Neural progenitor cell (in vitro differentiated cells): ENCODE measurements around the gene DGUOK. TPM values are rescaled to one million over a fixed set of nuclear protein-coding genes. Genes with fewer than 3 reads are reported as not detected.

ENCODE experiments used
- DNase-seq: peaks from one replicate; pipeline ENCODE4 v3.0.0-alpha.2; 2016; ENCODE audit warnings: low spot score
- H2AFZ ChIP-seq: fragments of 200-600 bp; sonication (generic); replicated peaks from 2 replicates; pipeline ENCODE4 v1.6.1; 2016; ENCODE audit warnings: antibody characterized with exemption
- H3F3A ChIP-seq: fragments of 200-600 bp; sonication (generic); 2 replicates; pipeline ENCODE4 v1.6.1; 2016; ENCODE audit warnings: antibody characterized with exemption, low read depth
- H3K27ac ChIP-seq: fragments of 200-600 bp; sonication (generic); 2 replicates; pipeline ENCODE4 v1.5.1; 2016; ENCODE audit warnings: mild to moderate bottlenecking
- H3K27me3 ChIP-seq: fragments of 200-600 bp; sonication (generic); 2 replicates; pipeline ENCODE4 v1.6.1; 2016; ENCODE audit warnings: mild to moderate bottlenecking, moderate library complexity
- H3K36me3 ChIP-seq: fragments of 200-600 bp; sonication (generic); 2 replicates; pipeline ENCODE4 v1.5.1; 2016
- H3K4me1 ChIP-seq: fragments of 200-600 bp; sonication (generic); 2 replicates; pipeline ENCODE4 v1.6.1; 2016; ENCODE audit warnings: mixed run types
- H3K4me2 ChIP-seq: fragments of 200-600 bp; sonication (generic); 2 replicates; pipeline ENCODE4 v1.6.1; 2016
- H3K4me3 ChIP-seq: fragments of 200-600 bp; sonication (generic); 2 replicates; pipeline ENCODE4 v1.5.1; 2016
- H3K79me2 ChIP-seq: fragments of 200-600 bp; sonication (generic); 2 replicates; pipeline ENCODE4 v1.6.1; 2016; ENCODE audit warnings: low read depth
- H3K9ac ChIP-seq: fragments of 200-600 bp; sonication (generic); 2 replicates; pipeline ENCODE4 v1.6.1; 2016
- H3K9me3 ChIP-seq: fragments of 200-600 bp; sonication (generic); 2 replicates; pipeline ENCODE4 v1.5.1; 2016; ENCODE audit warnings: low read depth
- H4K20me1 ChIP-seq: fragments of 200-600 bp; sonication (generic); 2 replicates; pipeline ENCODE4 v1.6.1; 2016; ENCODE audit warnings: low read depth
- H3K27ac Mint-ChIP-seq: 3 replicates; pipeline ENCODE4 v1.8.0; 2021; ENCODE audit warnings: mixed read lengths
- H3K27me3 Mint-ChIP-seq: 2 replicates; pipeline ENCODE4 v1.8.0; 2022; ENCODE audit warnings: low read depth, mild to moderate bottlenecking, inconsistent platforms, moderate library complexity, mixed read lengths; ENCODE audit not compliant: insufficient read depth
- H3K36me3 Mint-ChIP-seq: 3 replicates; pipeline ENCODE4 v1.8.0; 2021; ENCODE audit warnings: mixed read lengths
- H3K4me1 Mint-ChIP-seq: 3 replicates; pipeline ENCODE4 v1.8.0; 2021; ENCODE audit warnings: mixed read lengths
- H3K4me3 Mint-ChIP-seq: 3 replicates; pipeline ENCODE4 v1.8.0; 2021; ENCODE audit warnings: mild to moderate bottlenecking, moderate library complexity, mixed read lengths
- H3K9me3 Mint-ChIP-seq: 3 replicates; pipeline ENCODE4 v1.8.0; 2020; ENCODE audit warnings: mixed read lengths
- CTCF ChIP-seq: fragments of 200-600 bp; sonication (generic); IDR thresholded peaks from 2 replicates; pipeline ENCODE4 v1.5.1; 2017; ENCODE audit warnings: antibody characterized with exemption, mild to moderate bottlenecking
- EZH2 ChIP-seq: fragments of 200-600 bp; sonication (generic); IDR thresholded peaks from 2 replicates; pipeline ENCODE4 v1.6.1; 2017; ENCODE audit warnings: antibody characterized with exemption, mild to moderate bottlenecking, moderate library complexity
- EZH2phosphoT487 ChIP-seq: fragments of 200-600 bp; sonication (generic); IDR thresholded peaks from 2 replicates; pipeline ENCODE4 v1.6.1; 2017; ENCODE audit warnings: antibody characterized with exemption
- total RNA-seq: library from RNA; depleted of rRNA; stranded (reverse); fragments of >200 nt; gene quantifications from 2 replicates; pipeline ENCODE4 v1.2.3, GENCODE V29; 2015; ENCODE audit warnings: low replicate concordance

Gene DGUOK
- total RNA-seq, 1 donor from 2014 or later: 79.0 TPM

- peak within 1 kb of the TSS; percentile 99 for H3K4me2 ChIP-seq
- Mint-ChIP-seq H3K27ac (peak within 1 kb of the TSS; percentile 90), H3K4me3 (peak within 1 kb of the TSS; percentile 91), H3K9me3 (no peaks in the 10 kb centered on the region), H3K4me1 (peaks cover 55% of the 10 kb centered on the region), H3K27me3 (peaks cover 30% of the 10 kb centered on the region), H3K36me3 (peaks cover 15% of the 10 kb centered on the region)
- H3K9ac ChIP-seq: no peak within 1 kb of the TSS
- H3K4me3 ChIP-seq: peak within 1 kb of the TSS; percentile 69
- peaks cover 42% of the 10 kb centered on the region for H3K4me1 ChIP-seq
- H3K27me3 ChIP-seq: peaks cover 67% of the 10 kb centered on the region
- H3K9me3 ChIP-seq: no peaks in the 10 kb centered on the region
- H3F3A ChIP-seq: peaks cover 46% of the 10 kb centered on the region
- H3K36me3 ChIP-seq: no peaks in the 10 kb centered on the region
- H4K20me1 ChIP-seq: peaks cover 71% of the 10 kb centered on the region
- H3K27ac ChIP-seq: no peak within 1 kb of the TSS
- peak within 1 kb of the TSS; percentile 84 for H2AFZ ChIP-seq
- DNase-seq: peak; percentile 62
- H3K79me2 ChIP-seq: peaks cover 38% of the 10 kb centered on the region
- no peak for TF ChIP-seq EZH2
- no peak for TF ChIP-seq CTCF
- no peak for TF ChIP-seq EZH2phosphoT487
Measured at GRCh38 chr2:73984203-73984921, 57.7 kb downstream of the DGUOK start, which contains the start of gene TET3. Gene TET3, plus strand, starts transcription at chr2:73984910. Its CDS starts 1,494 bp downstream, at chr2:73986404.

DNA sequence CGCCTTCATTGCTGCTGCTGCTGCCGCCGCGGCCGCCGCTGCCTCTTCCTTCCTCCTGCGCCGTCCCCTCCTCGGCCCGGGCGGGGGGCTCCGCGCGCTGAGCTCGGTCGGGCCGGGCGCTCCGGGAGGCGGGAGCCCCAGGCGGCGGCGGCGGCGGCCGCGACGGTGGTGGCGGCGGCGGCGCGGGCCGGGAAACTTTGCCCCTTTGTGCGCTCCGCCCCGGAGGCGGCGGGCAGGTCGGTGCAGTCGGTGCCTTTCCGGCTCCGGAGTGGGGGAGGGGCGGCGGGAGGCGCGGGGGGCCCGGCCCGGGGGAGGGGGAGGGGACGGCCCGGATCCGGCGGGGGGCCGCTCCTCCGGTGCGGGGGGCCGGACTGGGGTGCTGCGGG lies 58.2 kb downstream of the DGUOK start:
- Histone ChIP-seq H3K36me3 (no peaks in the 10 kb centered on the region), H3K4me2 (peak overlapping the region; percentile 99), H3F3A (peaks cover 46% of the 10 kb centered on the region), H3K9me3 (no peaks in the 10 kb centered on the region), H3K27me3 (peaks cover 62% of the 10 kb centered on the region), H3K9ac (no peak overlapping the region), H3K4me1 (peaks cover 42% of the 10 kb centered on the region), H3K79me2 (peaks cover 42% of the 10 kb centered on the region), H2AFZ (no peak overlapping the region), H3K4me3 (peak overlapping the region; percentile 69), H3K27ac (no peak overlapping the region), H4K20me1 (peaks cover 71% of the 10 kb centered on the region)
- peak; percentile 83 for DNase-seq
- TF ChIP-seq EZH2 (no peak), CTCF (no peak), EZH2phosphoT487 (no peak)
- Mint-ChIP-seq H3K36me3 (peaks cover 17% of the 10 kb centered on the region), H3K4me3 (no peak overlapping the region), H3K27me3 (peaks cover 28% of the 10 kb centered on the region), H3K27ac (no peak overlapping the region), H3K9me3 (no peaks in the 10 kb centered on the region), H3K4me1 (peaks cover 56% of the 10 kb centered on the region)

DNA sequence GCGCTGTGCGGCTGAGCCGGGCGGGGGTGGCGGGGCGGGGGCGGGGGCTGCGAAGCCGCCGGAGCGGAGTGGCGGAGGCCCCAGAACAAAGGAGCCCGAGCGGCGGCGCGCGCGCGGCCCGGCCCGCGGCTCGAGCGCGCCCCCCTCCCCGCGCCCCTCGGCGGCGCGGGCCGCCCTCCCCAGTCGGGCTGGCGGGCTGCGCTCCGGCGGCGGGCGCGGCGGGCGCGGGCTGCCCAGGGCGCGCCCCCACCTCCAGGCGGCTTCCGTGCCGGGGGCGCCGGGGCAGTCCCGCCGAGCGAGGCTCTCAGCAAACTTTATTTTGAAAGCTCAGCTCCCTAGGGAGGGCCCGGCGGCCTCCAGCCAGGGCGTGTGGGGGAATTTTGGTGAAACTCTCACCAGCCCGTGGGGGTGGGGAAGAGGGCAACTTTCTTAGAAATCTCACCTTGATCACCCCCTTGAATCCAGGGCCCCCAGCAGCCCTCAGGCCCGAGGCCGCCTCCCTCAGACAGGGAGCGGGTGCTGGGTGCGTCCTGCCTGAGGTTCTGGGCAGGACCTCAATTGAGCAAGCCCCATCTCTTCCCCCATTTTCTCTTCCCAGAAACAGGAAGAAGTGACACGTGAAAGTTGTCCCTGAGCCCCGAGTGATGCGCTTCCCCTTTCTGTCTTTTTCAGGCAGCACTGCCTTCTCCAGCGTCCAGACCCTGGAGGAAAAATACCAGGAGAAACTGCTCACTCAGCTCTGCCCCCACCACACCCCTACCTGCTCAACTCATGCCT lies 58.8 kb downstream of the DGUOK start:
- peak; percentile 84 for DNase-seq

More for the DNA sequence above, 58.8 kb downstream of the DGUOK start:
- Histone ChIP-seq H3K9me3 (no peaks in the 10 kb centered on the region), H3F3A (peaks cover 46% of the 10 kb centered on the region), H4K20me1 (peaks cover 73% of the 10 kb centered on the region), H3K4me3 (peak overlapping the region; percentile 69), H3K4me1 (peaks cover 42% of the 10 kb centered on the region), H3K27ac (no peak overlapping the region), H2AFZ (peak overlapping the region; percentile 26), H3K9ac (no peak overlapping the region), H3K27me3 (peaks cover 56% of the 10 kb centered on the region), H3K36me3 (no peaks in the 10 kb centered on the region), H3K79me2 (peaks cover 48% of the 10 kb centered on the region), H3K4me2 (peak overlapping the region; percentile 81)
- peaks cover 56% of the 10 kb centered on the region for H3K4me1 Mint-ChIP-seq
- peak overlapping the region; percentile 91 for H3K4me3 Mint-ChIP-seq
- TF ChIP-seq EZH2phosphoT487 (no peak), CTCF (no peak), EZH2 (no peak)
- H3K27me3 Mint-ChIP-seq: peaks cover 27% of the 10 kb centered on the region
- no peaks in the 10 kb centered on the region for H3K9me3 Mint-ChIP-seq
- H3K36me3 Mint-ChIP-seq: peaks cover 22% of the 10 kb centered on the region
- H3K27ac Mint-ChIP-seq: peak overlapping the region; percentile 90
